Activated CD8-positive, alpha-beta memory T cell treated with anti-CD3 and anti-CD28 coated beads for 48 hours (primary cell): ENCODE data around the gene SMARCAL1.
"Not testable (repeated sequence)": the region's sequence is repeated elsewhere in the genome, so short reads cannot be mapped to it uniquely, and the experiment has no call there.

ENCODE experiments used
- DNase-seq, 3 experiments: peaks; one replicate each; pipeline ENCODE4 v3.0.0-alpha.2; 2020; ENCODE audit warnings: low read depth in 2 of 3, low spot score in 2 of 3

Gene SMARCAL1

GRCh38 chr2:216499641-216500218 lies 87.4 kb downstream of the SMARCAL1 start:
- DNase-seq = no peak

- DNase-seq = no peak
Measured at GRCh38 chr2:216500572-216500971, 88.3 kb downstream of the SMARCAL1 start.

GRCh38 chr2:216501854-216502253 lies 89.6 kb downstream of the SMARCAL1 start:
- DNase-seq = no peak

- no peak for DNase-seq
Measured at GRCh38 chr2:216502381-216503158, 90.3 kb downstream of the SMARCAL1 start.

GRCh38 chr2:216503159-216503629 lies 90.9 kb downstream of the SMARCAL1 start:
- no peak for DNase-seq

GRCh38 chr2:216503697-216504375 lies 91.6 kb downstream of the SMARCAL1 start:
- no peak for DNase-seq

GRCh38 chr2:216504376-216504762 lies 92.1 kb downstream of the SMARCAL1 start:
- DNase-seq = no peak

GRCh38 chr2:216505133-216506106 lies 93.1 kb downstream of the SMARCAL1 start:
- DNase-seq = no peak

GRCh38 chr2:216507220-216508160 lies 95.2 kb downstream of the SMARCAL1 start:
- DNase-seq = no peak

- no peak for DNase-seq
Measured at GRCh38 chr2:216508229-216508628, 95.9 kb downstream of the SMARCAL1 start.

- no peak for DNase-seq
Measured at GRCh38 chr2:216516730-216517350, 104.6 kb downstream of the SMARCAL1 start.

- no peak for DNase-seq
Measured at GRCh38 chr2:216517447-216518225, 105.4 kb downstream of the SMARCAL1 start.

- DNase-seq = not testable (repeated sequence)
Measured at GRCh38 chr2:216518566-216519119, 106.4 kb downstream of the SMARCAL1 start.

- no peak for DNase-seq
Measured at GRCh38 chr2:216519154-216519762, 107.0 kb downstream of the SMARCAL1 start.

- no peak for DNase-seq
Measured at GRCh38 chr2:216520112-216520511, 107.8 kb downstream of the SMARCAL1 start.

GRCh38 chr2:216522892-216523502 lies 110.7 kb downstream of the SMARCAL1 start:
- no peak for DNase-seq

GRCh38 chr2:216525972-216526371 lies 113.7 kb downstream of the SMARCAL1 start:
- DNase-seq = no peak
